Activated T-helper 1 cell treated with anti-CD3 and anti-CD28 coated beads, Interleukin-12 subunit alpha, Interleukin-12 subunit beta, Interleukin-2, Interleukin-4 antibody, amounts not matched to agents 30 ng/mL and 10 ng/mL and 1 ng/mL, durations not matched to agents 14 hours and 24 hours and 36 hours (primary cell): ENCODE measurements around the gene IQCF5. TPM values are rescaled to one million over a fixed set of nuclear protein-coding genes. Genes with fewer than 3 reads are reported as not detected.
"Not testable (repeated sequence)": the region's sequence is repeated elsewhere in the genome, so short reads cannot be mapped to it uniquely, and the experiment has no call there.

Source experiments
- DNase-seq: peaks from one replicate; pipeline ENCODE4 v3.0.0; 2021; ENCODE audit warnings: low spot score
- H3K27ac Mint-ChIP-seq: one replicate; pipeline ENCODE4 v1.8.0; 2021; ENCODE audit warnings: mild to moderate bottlenecking, mixed read lengths
- H3K27me3 Mint-ChIP-seq: one replicate; pipeline ENCODE4 v1.8.0; 2022; ENCODE audit warnings: mild to moderate bottlenecking, moderate library complexity, mixed read lengths; ENCODE audit not compliant: insufficient read depth
- H3K36me3 Mint-ChIP-seq: one replicate; pipeline ENCODE4 v1.8.0; 2021; ENCODE audit warnings: low read depth, mixed read lengths
- H3K4me1 Mint-ChIP-seq: one replicate; pipeline ENCODE4 v1.8.0; 2021; ENCODE audit warnings: low read depth, mixed read lengths
- H3K4me3 Mint-ChIP-seq: one replicate; pipeline ENCODE4 v1.8.0; 2021; ENCODE audit warnings: mild to moderate bottlenecking, moderate library complexity, mixed read lengths
- H3K9me3 Mint-ChIP-seq: one replicate; pipeline ENCODE4 v1.8.0; 2021; ENCODE audit warnings: mixed read lengths
- intact Hi-C: fragments of 100-400 bp; cut with micrococcal nuclease; formaldehyde crosslinking; loops from one replicate; pipeline ENCODE4 v1.15.1; 2024
- total RNA-seq: library from RNA; stranded (reverse); gene quantifications from 2 replicates; pipeline ENCODE4 v1.2.3, GENCODE V29; 2022

IQCF5 gene
- total RNA-seq, 1 donor from 2014 or later, result not detected

- peaks cover 10% of the 10 kb centered on the region for H3K27me3 Mint-ChIP-seq
- H3K9me3 Mint-ChIP-seq, result no peaks in the 10 kb centered on the region
- H3K4me3 Mint-ChIP-seq, result no peak overlapping the region
- H3K27ac Mint-ChIP-seq, result no peak overlapping the region
- intact Hi-C loops, result no loop called here
- DNase-seq, result no peak
- H3K4me1 Mint-ChIP-seq, result peaks cover 11% of the 10 kb centered on the region
- no peaks in the 10 kb centered on the region for H3K36me3 Mint-ChIP-seq
Measured at GRCh38 chr3:51888463-51889105, 13.2 kb upstream of the IQCF5 start.

- no peaks in the 10 kb centered on the region for H3K9me3 Mint-ChIP-seq
- peaks cover 14% of the 10 kb centered on the region for H3K27me3 Mint-ChIP-seq
- DNase-seq, result no peak
- H3K4me1 Mint-ChIP-seq, result peaks cover 11% of the 10 kb centered on the region
- H3K36me3 Mint-ChIP-seq, result no peaks in the 10 kb centered on the region
- intact Hi-C loops, result no loop called here
- no peak overlapping the region for H3K27ac Mint-ChIP-seq
- H3K4me3 Mint-ChIP-seq, result no peak overlapping the region
Measured at GRCh38 chr3:51887620-51888019, 12.2 kb upstream of the IQCF5 start.

GRCh38 chr3:51886447-51886846 lies 11.0 kb upstream of the IQCF5 start:
- Mint-ChIP-seq H3K4me1 (peaks cover 4% of the 10 kb centered on the region), H3K4me3 (no peak overlapping the region), H3K27ac (no peak overlapping the region), H3K27me3 (peaks cover 12% of the 10 kb centered on the region), H3K36me3 (no peaks in the 10 kb centered on the region), H3K9me3 (no peaks in the 10 kb centered on the region)
- intact Hi-C loops, result no loop called here
- DNase-seq, result no peak

GRCh38 chr3:51879937-51880336 lies 4.5 kb upstream of the IQCF5 start:
- Mint-ChIP-seq H3K9me3 (no peaks in the 10 kb centered on the region), H3K36me3 (no peaks in the 10 kb centered on the region), H3K27ac (no peak overlapping the region), H3K27me3 (peaks cover 19% of the 10 kb centered on the region), H3K4me3 (no peak overlapping the region), H3K4me1 (no peaks in the 10 kb centered on the region)
- no peak for DNase-seq
- intact Hi-C loops, result no loop called here

GRCh38 chr3:51876186-51876585 lies 785 bp upstream of the IQCF5 start:
- Mint-ChIP-seq H3K27ac (no peak overlapping the region), H3K27me3 (peaks cover 12% of the 10 kb centered on the region), H3K9me3 (no peaks in the 10 kb centered on the region), H3K4me3 (no peak overlapping the region), H3K36me3 (no peaks in the 10 kb centered on the region), H3K4me1 (no peaks in the 10 kb centered on the region)
- intact Hi-C loops, result no loop called here
- DNase-seq, result no peak

GRCh38 chr3:51874889-51875288 lies 512 bp downstream of the IQCF5 start:
- Mint-ChIP-seq H3K27ac (no peak overlapping the region), H3K4me1 (no peaks in the 10 kb centered on the region), H3K4me3 (no peak overlapping the region), H3K9me3 (no peaks in the 10 kb centered on the region), H3K36me3 (no peaks in the 10 kb centered on the region), H3K27me3 (peaks cover 11% of the 10 kb centered on the region)
- intact Hi-C loops, result no loop called here
- DNase-seq, result no peak

GRCh38 chr3:51874411-51874810 lies 990 bp downstream of the IQCF5 start:
- Mint-ChIP-seq H3K4me1 (no peaks in the 10 kb centered on the region), H3K9me3 (no peaks in the 10 kb centered on the region)

GRCh38 chr3:51873876-51874275 lies 1.5 kb downstream of the IQCF5 start:
- Mint-ChIP-seq H3K27me3 (peaks cover 17% of the 10 kb centered on the region), H3K4me3 (no peak overlapping the region), H3K9me3 (no peaks in the 10 kb centered on the region), H3K27ac (no peak overlapping the region), H3K36me3 (no peaks in the 10 kb centered on the region), H3K4me1 (no peaks in the 10 kb centered on the region)
- intact Hi-C loops, result no loop called here
- DNase-seq, result no peak

More at GRCh38 chr3:51874411-51874810, 990 bp downstream of the IQCF5 start:
- no peak overlapping the region for H3K4me3 Mint-ChIP-seq
- intact Hi-C loops, result no loop called here
- no peak for DNase-seq
- no peak overlapping the region for H3K27ac Mint-ChIP-seq
- H3K36me3 Mint-ChIP-seq, result no peaks in the 10 kb centered on the region
- peaks cover 14% of the 10 kb centered on the region for H3K27me3 Mint-ChIP-seq

- H3K27me3 Mint-ChIP-seq, result peaks cover 20% of the 10 kb centered on the region
- intact Hi-C loops, result no loop called here
- no peak for DNase-seq
- H3K27ac Mint-ChIP-seq, result no peak overlapping the region
- no peaks in the 10 kb centered on the region for H3K9me3 Mint-ChIP-seq
- no peak overlapping the region for H3K4me3 Mint-ChIP-seq
- no peaks in the 10 kb centered on the region for H3K4me1 Mint-ChIP-seq
- H3K36me3 Mint-ChIP-seq, result no peaks in the 10 kb centered on the region
Measured at GRCh38 chr3:51873253-51873766, 2.1 kb downstream of the IQCF5 start.

GRCh38 chr3:51869304-51869703 lies 6.1 kb downstream of the IQCF5 start:
- no peaks in the 10 kb centered on the region for H3K4me1 Mint-ChIP-seq
- H3K36me3 Mint-ChIP-seq, result no peaks in the 10 kb centered on the region
- no peak overlapping the region for H3K4me3 Mint-ChIP-seq
- no peak overlapping the region for H3K27ac Mint-ChIP-seq
- intact Hi-C loops, result no loop called here
- no peak for DNase-seq
- no peaks in the 10 kb centered on the region for H3K9me3 Mint-ChIP-seq
- peaks cover 31% of the 10 kb centered on the region for H3K27me3 Mint-ChIP-seq

- intact Hi-C loops, H3K4me3 Mint-ChIP-seq, DNase-seq, H3K27ac Mint-ChIP-seq, H3K9me3 Mint-ChIP-seq, H3K36me3 Mint-ChIP-seq, H3K4me1 Mint-ChIP-seq: not testable (repeated sequence)
- H3K27me3 Mint-ChIP-seq, result peaks cover 31% of the 10 kb centered on the region
Measured at GRCh38 chr3:51868896-51869295, 6.5 kb downstream of the IQCF5 start.

- Mint-ChIP-seq H3K4me3 (no peak overlapping the region), H3K36me3 (no peaks in the 10 kb centered on the region), H3K27ac (no peak overlapping the region), H3K9me3 (no peaks in the 10 kb centered on the region), H3K4me1 (no peaks in the 10 kb centered on the region), H3K27me3 (peaks cover 24% of the 10 kb centered on the region)
- DNase-seq, result no peak
- intact Hi-C loops, result no loop called here
Measured at GRCh38 chr3:51862886-51863285, 12.5 kb downstream of the IQCF5 start.

- intact Hi-C loops, result no loop called here
- peaks cover 5% of the 10 kb centered on the region for H3K9me3 Mint-ChIP-seq
Measured at GRCh38 chr3:51860703-51861665, 14.4 kb downstream of the IQCF5 start, which contains the start of gene IQCF2. Gene IQCF2, plus strand, starts transcription at chr3:51861615. Its CDS starts 52 bp downstream, at chr3:51861667.

More at GRCh38 chr3:51860703-51861665, 14.4 kb downstream of the IQCF5 start, which contains the start of gene IQCF2:
- Mint-ChIP-seq H3K36me3 (no peaks in the 10 kb centered on the region), H3K4me3 (no peak within 1 kb of the TSS), H3K27me3 (peaks cover 20% of the 10 kb centered on the region), H3K4me1 (no peaks in the 10 kb centered on the region), H3K27ac (no peak within 1 kb of the TSS)
- DNase-seq, result no peak
